ENCODE measurements around the gene MRO.

MRO gene

GRCh38 chr18:50816419-50817166, 3.2 kb downstream of the MRO start:
- no peak for ATAC-seq
- TF ChIP-seq ZNF70 (CRISPR knock-in tag; IDR thresholded peaks at IDR 0.05) = no peak
- TF ChIP-seq, protein P1, sequence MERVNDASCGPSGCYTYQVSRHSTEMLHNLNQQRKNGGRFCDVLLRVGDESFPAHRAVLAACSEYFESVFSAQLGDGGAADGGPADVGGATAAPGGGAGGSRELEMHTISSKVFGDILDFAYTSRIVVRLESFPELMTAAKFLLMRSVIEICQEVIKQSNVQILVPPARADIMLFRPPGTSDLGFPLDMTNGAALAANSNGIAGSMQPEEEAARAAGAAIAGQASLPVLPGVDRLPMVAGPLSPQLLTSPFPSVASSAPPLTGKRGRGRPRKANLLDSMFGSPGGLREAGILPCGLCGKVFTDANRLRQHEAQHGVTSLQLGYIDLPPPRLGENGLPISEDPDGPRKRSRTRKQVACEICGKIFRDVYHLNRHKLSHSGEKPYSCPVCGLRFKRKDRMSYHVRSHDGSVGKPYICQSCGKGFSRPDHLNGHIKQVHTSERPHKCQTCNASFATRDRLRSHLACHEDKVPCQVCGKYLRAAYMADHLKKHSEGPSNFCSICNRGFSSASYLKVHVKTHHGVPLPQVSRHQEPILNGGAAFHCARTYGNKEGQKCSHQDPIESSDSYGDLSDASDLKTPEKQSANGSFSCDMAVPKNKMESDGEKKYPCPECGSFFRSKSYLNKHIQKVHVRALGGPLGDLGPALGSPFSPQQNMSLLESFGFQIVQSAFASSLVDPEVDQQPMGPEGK (CRISPR knock-in tag; IDR thresholded peaks at IDR 0.05; ENCODE audit: borderline replicate concordance) = no peak
- TF ChIP-seq ZNF565 (CRISPR knock-in tag; conservative IDR thresholded peaks at IDR 0.05; ENCODE audit: low read depth) = no peak
- no peak for TF ChIP-seq TCF4 (CRISPR knock-in tag; IDR thresholded peaks at IDR 0.05; ENCODE audit: borderline replicate concordance)
- TF ChIP-seq CSDC2 (CRISPR knock-in tag; IDR thresholded peaks at IDR 0.05) = no peak
- TF ChIP-seq ZFP30 (CRISPR knock-in tag; IDR thresholded peaks at IDR 0.05) = no peak
- no peak for TF ChIP-seq GLIS3 (CRISPR knock-in tag; IDR thresholded peaks at IDR 0.05)
- no peak for TF ChIP-seq PPARA (CRISPR knock-in tag; IDR thresholded peaks at IDR 0.05; ENCODE audit: borderline replicate concordance)
- TF ChIP-seq, protein P2, sequence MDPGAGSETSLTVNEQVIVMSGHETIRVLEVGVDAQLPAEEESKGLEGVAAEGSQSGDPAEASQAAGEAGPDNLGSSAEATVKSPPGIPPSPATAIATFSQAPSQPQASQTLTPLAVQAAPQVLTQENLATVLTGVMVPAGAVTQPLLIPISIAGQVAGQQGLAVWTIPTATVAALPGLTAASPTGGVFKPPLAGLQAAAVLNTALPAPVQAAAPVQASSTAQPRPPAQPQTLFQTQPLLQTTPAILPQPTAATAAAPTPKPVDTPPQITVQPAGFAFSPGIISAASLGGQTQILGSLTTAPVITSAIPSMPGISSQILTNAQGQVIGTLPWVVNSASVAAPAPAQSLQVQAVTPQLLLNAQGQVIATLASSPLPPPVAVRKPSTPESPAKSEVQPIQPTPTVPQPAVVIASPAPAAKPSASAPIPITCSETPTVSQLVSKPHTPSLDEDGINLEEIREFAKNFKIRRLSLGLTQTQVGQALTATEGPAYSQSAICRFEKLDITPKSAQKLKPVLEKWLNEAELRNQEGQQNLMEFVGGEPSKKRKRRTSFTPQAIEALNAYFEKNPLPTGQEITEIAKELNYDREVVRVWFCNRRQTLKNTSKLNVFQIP (CRISPR knock-in tag; IDR thresholded peaks at IDR 0.05; ENCODE audit: borderline replicate concordance, low read depth) = no peak

GRCh38 chr18:50814395-50814794, 5.4 kb downstream of the MRO start:
- TF ChIP-seq ZC3H10 (CRISPR knock-in tag; IDR thresholded peaks at IDR 0.05) = no peak
- TF ChIP-seq, protein P2 (CRISPR knock-in tag; IDR thresholded peaks at IDR 0.05; ENCODE audit: borderline replicate concordance, low read depth) = no peak
- no peak for ATAC-seq

- TF ChIP-seq, protein P2 (CRISPR knock-in tag; IDR thresholded peaks at IDR 0.05; ENCODE audit: borderline replicate concordance, low read depth) = no peak
- no peak for TF ChIP-seq ESRRG (CRISPR knock-in tag; IDR thresholded peaks at IDR 0.05)
- TF ChIP-seq, protein P1 (CRISPR knock-in tag; IDR thresholded peaks at IDR 0.05; ENCODE audit: borderline replicate concordance) = no peak
- TF ChIP-seq ZNF8 (CRISPR knock-in tag; IDR thresholded peaks at IDR 0.05) = no peak
- TF ChIP-seq ZNF70 (CRISPR knock-in tag; IDR thresholded peaks at IDR 0.05) = no peak
- no peak for TF ChIP-seq CSDC2 (CRISPR knock-in tag; IDR thresholded peaks at IDR 0.05)
- no peak for TF ChIP-seq ZC3H10 (CRISPR knock-in tag; IDR thresholded peaks at IDR 0.05)
- no peak for TF ChIP-seq ZFP30 (CRISPR knock-in tag; IDR thresholded peaks at IDR 0.05)
- no peak for TF ChIP-seq ISL1 (CRISPR knock-in tag; IDR thresholded peaks at IDR 0.05)
- no peak for TF ChIP-seq SNAI2 (CRISPR knock-in tag; IDR thresholded peaks at IDR 0.05)
- no peak for TF ChIP-seq RARB (CRISPR knock-in tag; IDR thresholded peaks at IDR 0.05)
- TF ChIP-seq ZFP3 (CRISPR knock-in tag; IDR thresholded peaks at IDR 0.05) = no peak
- TF ChIP-seq TOX (CRISPR knock-in tag; IDR thresholded peaks at IDR 0.05; ENCODE audit: borderline replicate concordance) = no peak
- TF ChIP-seq, protein P3, sequence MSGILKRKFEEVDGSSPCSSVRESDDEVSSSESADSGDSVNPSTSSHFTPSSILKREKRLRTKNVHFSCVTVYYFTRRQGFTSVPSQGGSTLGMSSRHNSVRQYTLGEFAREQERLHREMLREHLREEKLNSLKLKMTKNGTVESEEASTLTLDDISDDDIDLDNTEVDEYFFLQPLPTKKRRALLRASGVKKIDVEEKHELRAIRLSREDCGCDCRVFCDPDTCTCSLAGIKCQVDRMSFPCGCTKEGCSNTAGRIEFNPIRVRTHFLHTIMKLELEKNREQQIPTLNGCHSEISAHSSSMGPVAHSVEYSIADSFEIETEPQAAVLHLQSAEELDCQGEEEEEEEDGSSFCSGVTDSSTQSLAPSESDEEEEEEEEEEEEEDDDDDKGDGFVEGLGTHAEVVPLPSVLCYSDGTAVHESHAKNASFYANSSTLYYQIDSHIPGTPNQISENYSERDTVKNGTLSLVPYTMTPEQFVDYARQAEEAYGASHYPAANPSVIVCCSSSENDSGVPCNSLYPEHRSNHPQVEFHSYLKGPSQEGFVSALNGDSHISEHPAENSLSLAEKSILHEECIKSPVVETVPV (CRISPR knock-in tag; IDR thresholded peaks at IDR 0.05) = no peak
- TF ChIP-seq TSHZ2 (CRISPR knock-in tag; IDR thresholded peaks at IDR 0.05) = no peak
- TF ChIP-seq TCF4 (CRISPR knock-in tag; IDR thresholded peaks at IDR 0.05; ENCODE audit: borderline replicate concordance) = no peak
- no peak for TF ChIP-seq CREB5 (CRISPR knock-in tag; IDR thresholded peaks at IDR 0.05; ENCODE audit: low read depth)
- no peak for TF ChIP-seq ZNF565 (CRISPR knock-in tag; conservative IDR thresholded peaks at IDR 0.05; ENCODE audit: low read depth)
- TF ChIP-seq OSR1 (CRISPR knock-in tag; IDR thresholded peaks at IDR 0.05) = no peak
- ATAC-seq = no peak
Measured at GRCh38 chr18:50813353-50813752, 6.5 kb downstream of the MRO start.
